Measurements from ENCODE around the gene GALNT14. TPM values are rescaled to one million over a fixed set of nuclear protein-coding genes. Genes with fewer than 3 reads are reported as not detected.

GALNT14 gene
- total and polyA plus RNA-seq, 4 donors: 0.85 to 2.8 (median 2.4) TPM

GRCh38 chr2:31008561-31009114 lies 129.6 kb downstream of the GALNT14 start:
- H3K4me3 ChIP-seq: no peak overlapping the region
- H3K9ac ChIP-seq (ENCODE audit: insufficient read depth in 1 of 2, low read length in 2 of 2): no peak overlapping the region
- 52 to 70% methylated on average over 12 of the region's 12 CpGs for WGBS, 2 donors
- no peak overlapping the region for H3K27ac ChIP-seq (ENCODE audit: low read depth in 1 of 2, low read length in 1 of 2)
- H3K36me3 ChIP-seq (ENCODE audit: control insufficient read depth in 4 of 4, insufficient read depth in 4 of 4, low read length in 4 of 4): no peaks in the 10 kb centered on the region
- no peaks in the 10 kb centered on the region for H3K27me3 ChIP-seq (ENCODE audit: control insufficient read depth in 3 of 3, insufficient read depth in 3 of 3, low read length in 2 of 3)
- ATAC-seq (ENCODE audit: insufficient read depth, low FRiP score) (no peak), DNase-seq (peak; percentile 73 to 85 (median 77))
- peaks cover 0 to 2% (median 0%) of the 10 kb centered on the region in 4 donors for H3K9me3 ChIP-seq (ENCODE audit: control insufficient read depth in 4 of 4, insufficient read depth in 3 of 4, low read length in 3 of 4)
- no peak for TF ChIP-seq CTCF (IDR thresholded peaks at IDR 0.05; ENCODE audit: control extremely low read depth, extremely low read depth)
- peaks cover 0 to 29% (median 6%) of the 10 kb centered on the region in 5 donors for H3K4me1 ChIP-seq (ENCODE audit: control insufficient read depth in 5 of 5, insufficient read depth in 5 of 5, low read length in 5 of 5)

GRCh38 chr2:31004257-31004656 lies 134.0 kb downstream of the GALNT14 start:
- peaks cover 0 to 2% (median 0%) of the 10 kb centered on the region in 4 donors for H3K9me3 ChIP-seq (ENCODE audit: control insufficient read depth in 4 of 4, insufficient read depth in 3 of 4, low read length in 3 of 4)
- H3K27me3 ChIP-seq (ENCODE audit: control insufficient read depth in 3 of 3, insufficient read depth in 3 of 3, low read length in 2 of 3): no peaks in the 10 kb centered on the region
- H3K4me3 ChIP-seq: no peak overlapping the region
- DNase-seq (no peak), ATAC-seq (ENCODE audit: insufficient read depth, low FRiP score) (no peak)
- peaks cover 0 to 41% (median 6%) of the 10 kb centered on the region in 5 donors for H3K4me1 ChIP-seq (ENCODE audit: control insufficient read depth in 5 of 5, insufficient read depth in 5 of 5, low read length in 5 of 5)
- no peak overlapping the region for H3K27ac ChIP-seq (ENCODE audit: low read depth in 1 of 2, low read length in 1 of 2)
- no peak for TF ChIP-seq CTCF (IDR thresholded peaks at IDR 0.05; ENCODE audit: control extremely low read depth, extremely low read depth)
- no peaks in the 10 kb centered on the region for H3K36me3 ChIP-seq (ENCODE audit: control insufficient read depth in 4 of 4, insufficient read depth in 4 of 4, low read length in 4 of 4)
- no peak overlapping the region for H3K9ac ChIP-seq (ENCODE audit: insufficient read depth in 1 of 2, low read length in 2 of 2)

- 50 to 54% methylated on average over 8 of the region's 8 CpGs for WGBS, 2 donors
- DNase-seq (peak in 1 of 3 donors; percentile 49), ATAC-seq (ENCODE audit: insufficient read depth, low FRiP score) (no peak)
- no peaks in the 10 kb centered on the region for H3K36me3 ChIP-seq (ENCODE audit: control insufficient read depth in 4 of 4, insufficient read depth in 4 of 4, low read length in 4 of 4)
- no peak for TF ChIP-seq CTCF (IDR thresholded peaks at IDR 0.05; ENCODE audit: control extremely low read depth, extremely low read depth)
- H3K9ac ChIP-seq (ENCODE audit: insufficient read depth in 1 of 2, low read length in 2 of 2): no peak overlapping the region
- no peaks in the 10 kb centered on the region for H3K27me3 ChIP-seq (ENCODE audit: control insufficient read depth in 3 of 3, insufficient read depth in 3 of 3, low read length in 2 of 3)
- peaks cover 0 to 44% (median 5%) of the 10 kb centered on the region in 5 donors for H3K4me1 ChIP-seq (ENCODE audit: control insufficient read depth in 5 of 5, insufficient read depth in 5 of 5, low read length in 5 of 5)
- H3K27ac ChIP-seq (ENCODE audit: low read depth in 1 of 2, low read length in 1 of 2): no peak overlapping the region
- no peak overlapping the region for H3K4me3 ChIP-seq
- H3K9me3 ChIP-seq (ENCODE audit: control insufficient read depth in 4 of 4, insufficient read depth in 3 of 4, low read length in 3 of 4): peaks cover 0 to 2% (median 0%) of the 10 kb centered on the region in 4 donors
Observed at GRCh38 chr2:31003749-31004148, 134.5 kb downstream of the GALNT14 start.
